HCT116 (cell line): ENCODE measurements around the gene TBL1X. TPM values are rescaled to one million over a fixed set of nuclear protein-coding genes. Genes with fewer than 3 reads are reported as not detected.

Experiments used
- ATAC-seq: fragments of 200-7000 bp; cut with Tn5 transposase; 2 replicates; pipeline ENCODE4 v1.9.1; 2020; ENCODE audit warnings: mild to moderate bottlenecking, moderate library complexity
- BruUV-seq: library from RNA; stranded (reverse); fragments of 400-500 nt; replicated peaks from 2 replicates; lab custom pipeline; 2021; lab: Mats Ljungman, UMichigan
- CTCF ChIA-PET: fragments of 300-600 bp; sonication (Branson Sonifier 250); formaldehyde crosslinking; loops from one replicate; lab custom pipeline; 2021; ENCODE audit warnings: antibody characterized with exemption; lab: Charles Lee
- POLR2A ChIA-PET: fragments of 300-600, 350-600 bp; sonication (Branson Sonifier 250); formaldehyde crosslinking; loops from one replicate; lab custom pipeline; 2021; ENCODE audit warnings: antibody characterized with exemption; lab: Charles Lee
- RAD21 ChIA-PET, 2 experiments: fragments of 300-600 bp; sonication (Branson Sonifier 250); formaldehyde crosslinking; loops; one replicate each; lab custom pipeline; 2023; ENCODE audit warnings: low total read pairs in 2 of 2; ENCODE audit not compliant: uncharacterized antibody in 2 of 2, unreplicated experiment in 2 of 2, low non-redundant PET in 1 of 2; lab: Charles Lee
- DNase-seq: peaks from one replicate; pipeline ENCODE4 v3.0.0-alpha.2; 2010; ENCODE audit warnings: low read depth, low spot score
- H2AFZ ChIP-seq: fragments of 200-600 bp; shearing (Covaris generic), sonication (generic); 2 replicates; pipeline ENCODE4 v1.6.1; 2017; ENCODE audit warnings: low read depth, mixed run types, mixed read lengths, antibody characterized with exemption, low read length; ENCODE audit not compliant: poor library complexity, severe bottlenecking
- H3K27ac ChIP-seq: 2 replicates; pipeline ENCODE4 v1.5.1; 2012; ENCODE audit warnings: low read depth, low read length
- H3K27me3 ChIP-seq: fragments of 200-600 bp; sonication (generic); 2 replicates; pipeline ENCODE4 v1.6.1; 2016; ENCODE audit warnings: mixed run types, low read length, mixed read lengths; ENCODE audit not compliant: insufficient read depth
- H3K36me3 ChIP-seq, 2 experiments: fragments of 200-500 bp in 1 of 2; fragments of 200-600 bp in 1 of 2; sonication (Bioruptor generic) in 1 of 2; sonication (generic) in 1 of 2; 2 replicates each; pipeline versions ENCODE4 v1.5.1 to v1.6.1; 2014 to 2016; ENCODE audit warnings: low read length in 2 of 2, inconsistent platforms in 1 of 2, mixed read lengths in 1 of 2, mixed run types in 1 of 2; ENCODE audit not compliant: insufficient read depth in 2 of 2, control insufficient read depth in 1 of 2
- H3K4me1 ChIP-seq, 2 experiments: fragments of 200-600 bp in 1 of 2; sonication (generic) in 1 of 2; 2 replicates each; pipeline versions ENCODE4 v1.5.1 to v1.6.1; 2012 to 2017; ENCODE audit warnings: low read length in 2 of 2, inconsistent platforms in 1 of 2, mild to moderate bottlenecking in 1 of 2, mixed read lengths in 1 of 2, mixed run types in 1 of 2, moderate library complexity in 1 of 2; ENCODE audit not compliant: insufficient read depth in 2 of 2, control insufficient read depth in 1 of 2
- H3K4me2 ChIP-seq: fragments of 200-600 bp; sonication (generic); 2 replicates; pipeline ENCODE4 v1.6.1; 2017; ENCODE audit warnings: mixed run types, low read length, mixed read lengths
- H3K4me3 ChIP-seq, 2 experiments: fragments of 200-600 bp in 1 of 2; sonication (generic) in 1 of 2; replicated peaks in 1 of 2; 2 replicates each; pipeline ENCODE4 v1.5.1; 2011 to 2016; ENCODE audit warnings: low read length in 2 of 2, control low read depth in 1 of 2, low read depth in 1 of 2, mild to moderate bottlenecking in 1 of 2, mixed read lengths in 1 of 2, mixed run types in 1 of 2
- H3K79me2 ChIP-seq: fragments of 200-600 bp; sonication (generic); 2 replicates; pipeline ENCODE4 v1.6.1; 2017; ENCODE audit warnings: mild to moderate bottlenecking, mixed run types, low read length, moderate library complexity, mixed read lengths; ENCODE audit not compliant: insufficient read depth
- H3K9ac ChIP-seq: fragments of 200-600 bp; sonication (generic); 2 replicates; pipeline ENCODE4 v1.6.1; 2016; ENCODE audit warnings: low read length, mixed read lengths
- H3K9me2 ChIP-seq: fragments of 200-600 bp; sonication (generic), shearing (Covaris generic); 2 replicates; pipeline ENCODE4 v1.6.1; 2017; ENCODE audit warnings: mixed run types, mild to moderate bottlenecking, moderate library complexity; ENCODE audit not compliant: insufficient read depth
- H3K9me3 ChIP-seq, 2 experiments: fragments of 200-500 bp in 1 of 2; fragments of 200-600 bp in 1 of 2; sonication (Bioruptor generic) in 1 of 2; sonication (generic) in 1 of 2; 2 replicates each; pipeline ENCODE4 v1.6.1; 2014 to 2017; ENCODE audit warnings: low read length in 2 of 2, mixed read lengths in 2 of 2, inconsistent platforms in 1 of 2, low read depth in 1 of 2, mild to moderate bottlenecking in 1 of 2, mixed run types in 1 of 2, moderate library complexity in 1 of 2; ENCODE audit not compliant: control insufficient read depth in 1 of 2, insufficient read depth in 1 of 2
- H4K20me1 ChIP-seq: fragments of 200-600 bp; sonication (generic), shearing (Covaris generic); 2 replicates; pipeline ENCODE4 v1.6.1; 2017; ENCODE audit warnings: mixed run types, mild to moderate bottlenecking, moderate library complexity; ENCODE audit not compliant: insufficient read depth
- EGR1 ChIP-seq: IDR thresholded peaks from 2 replicates; pipeline ENCODE4 v1.6.1; 2012; ENCODE audit warnings: low read depth
- ELF1 ChIP-seq: IDR thresholded peaks from 2 replicates; pipeline ENCODE4 v1.6.1; 2012; ENCODE audit warnings: low read depth, borderline replicate concordance
- FOSL1 ChIP-seq: IDR thresholded peaks from 2 replicates; pipeline ENCODE4 v1.6.1; 2012; ENCODE audit warnings: low read depth
- MAX ChIP-seq: IDR thresholded peaks from 2 replicates; pipeline ENCODE4 v1.6.1; 2012
- RAD21 ChIP-seq: IDR thresholded peaks from 2 replicates; pipeline ENCODE4 v1.6.1; 2012; ENCODE audit warnings: low read depth, mild to moderate bottlenecking
- REST ChIP-seq: IDR thresholded peaks from 2 replicates; pipeline ENCODE4 v1.6.1; 2012; ENCODE audit warnings: low read depth
- SP1 ChIP-seq: IDR thresholded peaks from 2 replicates; pipeline ENCODE4 v1.6.1; 2012; ENCODE audit warnings: low read depth
- YY1 ChIP-seq: IDR thresholded peaks from 2 replicates; pipeline ENCODE4 v1.6.1; 2011; ENCODE audit warnings: low read length, low read depth, moderate library complexity, mild to moderate bottlenecking; ENCODE audit not compliant: insufficient replicate concordance; ENCODE audit errors: extremely low read depth
- intact Hi-C: fragments of 100-400 bp; cut with micrococcal nuclease; formaldehyde crosslinking; loops from 2 replicates; pipeline ENCODE4 v1.10.0; 2022
- total RNA-seq: library from RNA; stranded (reverse); gene quantifications from one replicate; pipeline ENCODE4 v1.2.1, GENCODE V29; 2021; ENCODE audit not compliant: unreplicated experiment

Gene TBL1X
- total RNA-seq, 1 experiment from 2014 or later: 37.8 TPM

- TF ChIP-seq REST: no peak
- no peak for TF ChIP-seq FOSL1
- TF ChIP-seq RAD21: no peak
Measured at GRCh38 chrX:9604111-9604907, 139.5 kb downstream of the TBL1X start (continued).

GRCh38 chrX:9604908-9605306 is 140.0 kb downstream of the TBL1X start:
- ChIA-PET RAD21 (no interaction called here), CTCF (no interaction called here), POLR2A (no interaction called here)
- Histone ChIP-seq H3K79me2 (no peaks in the 10 kb centered on the region), H3K36me3 (no peaks in the 10 kb centered on the region), H2AFZ (no peak overlapping the region), H3K4me2 (no peak overlapping the region), H3K9me2 (no peaks in the 10 kb centered on the region), H3K4me3 (no peak overlapping the region), H3K4me1 (no peaks in the 10 kb centered on the region), H4K20me1 (no peaks in the 10 kb centered on the region), H3K27me3 (no peaks in the 10 kb centered on the region), H3K9me3 (no peaks in the 10 kb centered on the region), H3K9ac (no peak overlapping the region), H3K27ac (no peak overlapping the region)
- TF ChIP-seq YY1 (no peak), SP1 (no peak), EGR1 (no peak), MAX (no peak), ELF1 (no peak), FOSL1 (no peak)
- BruUV-seq: no TSS peak
- intact Hi-C loops: no loop called here
- DNase-seq (no peak), ATAC-seq (no peak)
